DMS153 (cell line): ENCODE results near the gene VTI1A.
"Not testable (repeated sequence)": the region's sequence is repeated elsewhere in the genome, so short reads cannot be mapped to it uniquely, and the experiment has no call there.

Experiments used
- DNase-seq: peaks from one replicate; lab custom pipeline; 2025; lab: John Stamatoyannopoulos, UW

The VTI1A gene

GRCh38 chr10:112446855-112447619 lies at the start of gene VTI1A, which contains the start of gene ZDHHC6:
Gene VTI1A, plus strand, starts transcription at chr10:112447215. Its CDS starts 159 bp downstream, at chr10:112447374.
Gene ZDHHC6, minus strand, starts transcription at chr10:112446914. Its CDS starts 1,478 bp downstream, at chr10:112445436.
- peak; percentile 45 for DNase-seq

DNA sequence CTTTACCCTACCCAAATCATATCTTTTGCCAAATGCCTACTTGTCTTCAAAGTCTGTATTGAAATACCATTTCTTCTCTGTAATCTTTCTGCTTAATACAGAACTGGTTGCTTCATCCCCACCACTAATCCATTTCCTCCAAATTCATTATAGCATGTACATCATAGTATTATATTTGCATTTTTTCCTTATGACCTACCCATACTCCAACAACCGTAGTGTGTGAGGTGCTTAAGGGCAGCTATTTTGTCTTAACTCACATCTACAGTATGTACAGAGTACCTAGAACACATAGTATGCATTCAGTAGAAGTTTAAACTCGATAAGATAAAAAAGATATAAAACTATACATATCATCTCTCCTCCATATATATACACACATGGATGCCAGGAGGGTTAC lies 49.4 kb upstream of the VTI1A start:
- DNase-seq = no peak

DNA sequence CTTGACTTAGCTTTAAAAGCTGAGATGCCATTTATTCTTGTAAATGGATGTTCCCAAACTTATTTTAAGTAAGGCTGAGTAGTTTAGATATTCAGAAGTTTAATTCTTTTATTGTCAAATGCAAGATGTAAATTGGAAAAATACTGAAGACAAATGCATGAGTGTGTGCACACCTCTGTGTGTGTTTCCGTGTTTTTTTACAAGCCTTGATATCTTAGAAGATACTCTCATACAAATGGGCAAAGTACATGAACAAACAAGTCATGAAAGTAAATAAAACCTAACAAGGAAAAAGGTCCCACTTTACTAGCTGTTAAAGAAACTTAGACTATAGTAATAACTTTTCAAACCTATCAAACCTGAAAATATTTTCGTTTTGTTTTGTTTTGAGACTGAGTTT lies 44.1 kb upstream of the VTI1A start:
- no peak for DNase-seq

DNA sequence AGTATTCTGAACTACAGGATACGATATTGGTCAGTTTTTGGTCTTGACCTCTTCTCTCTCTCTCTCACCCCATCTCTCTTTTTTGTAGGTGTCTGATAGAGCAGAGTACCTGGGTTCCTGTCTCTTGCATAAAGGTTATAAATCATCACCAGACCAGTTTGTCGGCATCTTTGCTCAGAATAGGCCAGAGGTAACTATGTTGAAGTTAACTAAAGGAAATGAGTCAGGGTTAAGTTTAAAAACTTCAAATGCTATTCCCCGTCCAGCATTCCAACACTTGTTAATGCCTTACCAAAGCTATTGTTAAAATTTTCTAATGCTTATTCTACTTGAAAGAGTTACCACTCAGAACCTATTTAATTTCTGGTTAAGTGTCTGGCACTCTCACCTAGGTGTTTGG lies 42.4 kb upstream of the VTI1A start:
- no peak for DNase-seq

- DNase-seq = not testable (repeated sequence)
These were observed 40.2 kb upstream of the VTI1A start for GRCh38 chr10:112406806-112407205.

GRCh38 chr10:112407696-112408095 lies 39.3 kb upstream of the VTI1A start:
- DNase-seq = no peak

DNA sequence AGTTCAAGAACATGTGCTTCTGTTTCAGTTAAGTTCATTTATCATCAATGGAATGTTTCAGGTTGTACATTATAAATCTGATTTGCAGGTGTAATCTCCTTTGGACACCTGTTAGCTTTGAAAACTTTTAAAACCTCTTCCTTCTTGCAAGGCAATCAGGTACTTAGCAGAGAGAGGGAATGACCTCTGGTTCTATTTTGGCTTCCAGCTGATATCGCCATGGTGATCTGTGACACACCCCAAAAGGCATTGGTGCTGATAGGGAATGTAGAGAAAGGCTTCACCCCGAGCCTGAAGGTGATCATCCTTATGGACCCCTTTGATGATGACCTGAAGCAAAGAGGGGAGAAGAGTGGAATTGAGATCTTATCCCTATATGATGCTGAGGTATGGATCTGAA lies 37.7 kb upstream of the VTI1A start:
- no peak for DNase-seq

- no peak for DNase-seq
These were observed 37.3 kb upstream of the VTI1A start for GRCh38 chr10:112409755-112410154.

GRCh38 chr10:112412696-112413095 lies 34.3 kb upstream of the VTI1A start:
- DNase-seq = no peak

DNA sequence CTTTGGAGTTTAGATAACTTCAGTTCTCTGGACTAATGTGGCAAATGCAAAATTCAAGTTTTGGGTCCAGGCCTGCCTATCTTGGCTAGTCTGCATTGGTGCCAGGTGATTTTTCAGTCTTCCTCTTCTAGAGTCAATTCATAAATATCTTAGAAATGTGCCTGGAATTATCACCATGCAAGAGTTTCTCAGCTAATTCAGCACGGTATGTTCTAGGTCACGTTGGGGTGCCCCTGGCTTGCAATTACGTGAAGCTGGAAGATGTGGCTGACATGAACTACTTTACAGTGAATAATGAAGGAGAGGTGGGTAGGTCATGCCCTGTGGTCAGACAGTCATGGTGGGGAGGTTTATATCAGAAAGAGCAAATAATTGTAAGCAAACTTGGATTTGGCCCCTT lies 25.3 kb upstream of the VTI1A start:
- DNase-seq = no peak

- DNase-seq = no peak
These were observed 22.4 kb upstream of the VTI1A start for GRCh38 chr10:112424651-112425050.

GRCh38 chr10:112426111-112426510 lies 20.9 kb upstream of the VTI1A start:
- no peak for DNase-seq

DNA sequence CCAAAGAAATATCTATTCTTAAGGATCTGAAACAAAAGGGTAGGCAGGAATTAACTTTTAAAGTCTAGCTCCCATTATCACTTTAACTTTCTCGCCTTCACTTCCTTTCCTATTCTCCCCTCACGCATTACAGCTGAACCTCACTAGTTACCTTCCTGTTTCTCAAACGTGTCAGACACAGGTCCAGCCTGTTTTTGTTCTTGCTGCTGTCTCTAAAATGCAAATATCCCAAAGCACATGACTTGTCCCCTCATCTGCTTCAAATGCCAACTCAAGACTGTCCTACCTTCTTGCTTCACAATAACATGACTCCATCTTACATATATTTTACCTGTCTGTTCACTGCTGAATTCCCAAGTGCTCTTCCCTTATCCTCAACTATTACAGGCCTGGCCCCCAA lies 17.9 kb upstream of the VTI1A start:
- DNase-seq = no peak

GRCh38 chr10:112429654-112430230 lies 17.3 kb upstream of the VTI1A start:
- DNase-seq = no peak

GRCh38 chr10:112433136-112433535 lies 13.9 kb upstream of the VTI1A start:
- no peak for DNase-seq

DNA sequence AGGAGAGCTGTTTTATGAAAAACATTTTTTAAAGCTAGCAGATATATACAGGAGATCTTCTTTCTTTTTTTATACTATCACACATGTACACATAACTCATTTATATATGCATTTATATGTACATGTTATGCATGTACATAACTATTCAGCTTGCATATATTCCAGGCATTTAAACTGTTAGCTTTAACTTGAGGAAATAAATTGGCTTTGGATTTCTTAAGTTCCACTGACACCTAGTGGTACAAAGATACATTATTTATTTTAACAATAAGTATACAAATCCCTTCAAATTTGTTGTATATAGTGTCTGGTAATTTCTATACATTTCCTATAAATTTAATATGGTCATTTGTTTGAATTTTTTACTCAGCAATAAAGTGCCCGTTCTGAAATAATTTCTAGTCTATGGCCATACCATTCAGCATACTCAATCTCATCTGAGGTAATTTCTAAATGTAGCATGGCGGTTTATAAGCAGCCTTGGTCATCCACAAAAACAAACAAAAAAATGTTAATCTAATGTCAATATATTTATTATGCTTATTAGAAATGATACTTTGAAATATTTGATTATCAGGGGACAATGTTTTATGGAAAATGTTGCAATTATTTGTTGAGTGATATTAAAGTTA lies 11.9 kb upstream of the VTI1A start:
- peak; percentile 29 for DNase-seq

GRCh38 chr10:112438356-112438755 lies 8.7 kb upstream of the VTI1A start:
- DNase-seq = no peak

DNA sequence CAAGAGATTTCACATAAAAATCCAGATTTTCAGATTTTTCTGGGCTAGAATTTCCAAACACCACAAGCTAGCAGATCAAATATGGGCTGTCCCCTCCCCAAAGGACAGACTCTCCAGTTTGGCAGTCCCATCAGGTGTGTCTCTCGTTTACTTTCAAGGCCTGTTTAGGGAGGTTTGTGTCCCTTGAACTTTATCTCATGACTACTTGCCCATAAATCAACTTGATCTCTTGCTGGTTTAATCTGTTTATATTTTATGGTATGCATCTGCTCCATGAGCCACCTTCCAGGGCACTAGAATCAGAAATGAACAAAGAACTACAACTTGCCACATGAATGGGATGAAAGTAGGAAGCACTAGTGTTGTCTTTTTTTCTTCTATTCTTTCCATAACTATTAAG lies 5.5 kb upstream of the VTI1A start:
- no peak for DNase-seq

DNA sequence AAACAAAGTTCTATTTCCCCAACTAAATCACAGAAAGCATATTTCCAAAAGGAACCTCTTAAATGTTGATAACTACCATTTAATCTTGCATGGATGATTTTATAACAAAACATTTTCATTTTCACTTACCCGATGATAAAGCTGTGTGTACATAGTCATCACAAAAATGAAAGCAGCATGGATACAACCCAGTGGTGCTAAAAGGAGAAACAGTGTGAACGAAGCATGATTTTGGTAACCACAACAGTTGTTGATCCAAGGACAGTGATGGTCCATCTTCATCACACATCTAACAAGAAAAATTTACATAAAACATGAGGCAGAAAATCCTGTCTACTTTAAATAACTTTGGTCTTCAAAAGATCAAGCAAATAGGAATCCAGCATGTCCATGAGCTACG lies 5.0 kb upstream of the VTI1A start:
- DNase-seq = no peak

DNA sequence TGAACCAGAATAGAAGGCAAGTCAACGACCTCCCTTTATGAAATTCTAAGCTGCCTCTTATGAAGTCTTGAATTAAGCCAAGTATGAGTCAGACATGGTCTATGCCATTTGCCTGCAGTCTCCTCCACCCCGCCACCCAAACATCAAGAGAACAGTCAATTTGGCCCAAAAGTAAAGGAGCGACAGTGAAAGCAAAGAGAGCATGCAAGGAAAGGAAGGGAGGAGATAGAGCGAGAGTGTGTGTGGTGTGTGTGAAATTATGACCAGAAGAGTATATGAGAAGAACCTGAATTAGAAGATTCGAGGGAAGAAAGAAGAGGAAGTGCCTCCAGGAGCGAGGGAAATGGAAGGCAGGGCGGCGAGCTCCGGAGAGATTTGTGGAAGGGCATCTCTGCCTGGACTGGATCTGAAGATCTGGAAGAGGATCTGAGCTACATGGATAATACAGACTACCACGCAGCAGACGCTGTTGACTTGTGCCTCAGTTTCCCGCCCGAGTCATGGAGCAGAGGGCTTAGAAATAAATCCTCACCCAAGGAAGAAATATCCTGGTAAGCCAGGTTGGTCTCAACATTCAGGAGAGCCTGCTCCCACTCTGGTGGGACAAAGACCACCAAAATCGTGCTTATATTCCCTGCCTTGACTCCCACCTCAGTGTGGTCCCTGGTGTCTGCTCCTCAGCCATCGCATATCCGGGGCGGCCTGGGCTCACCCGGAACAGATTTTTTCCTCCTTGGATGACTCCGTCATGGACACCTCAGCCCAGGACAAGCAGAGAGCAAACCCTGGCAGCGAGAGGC lies 760 bp upstream of the VTI1A start:
- no peak for DNase-seq

DNA sequence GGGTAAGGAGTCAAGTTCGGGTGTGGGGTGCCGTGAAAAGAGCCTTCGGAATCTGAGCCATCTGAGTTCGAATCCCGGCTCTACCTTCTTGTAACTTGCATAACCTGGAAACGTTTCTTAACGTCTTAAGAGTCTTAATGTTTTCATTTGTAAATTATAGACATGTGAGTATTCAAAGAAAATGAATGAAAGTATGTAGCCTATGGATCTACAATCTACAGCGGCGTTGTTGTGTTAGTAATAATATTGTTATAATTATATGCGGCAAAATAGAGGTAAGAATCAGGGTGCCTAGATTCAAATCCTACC lies 559 bp downstream of the VTI1A start:
- DNase-seq = no peak

GRCh38 chr10:112448888-112449287 lies 1.9 kb downstream of the VTI1A start:
- no peak for DNase-seq
